ENCODE results near the gene COL4A4. TPM values are rescaled to one million over a fixed set of nuclear protein-coding genes. Genes with fewer than 3 reads are reported as not detected.
A peak's percentile ranks its signal among the peaks of the same experiment; 100 is the strongest.

The COL4A4 gene
- total and polyA plus RNA-seq, 3 experiments from 2014 or later: 0.08 TPM; not detected in 2

- CTCF ChIA-PET: no interaction called here
- Mint-ChIP-seq H3K4me3 (no peak overlapping the region), H3K4me1 (peaks cover 0 to 5% (median 3%) of the 10 kb centered on the region in 3 donors), H3K9me3 (peaks cover 0 to 2% (median 0%) of the 10 kb centered on the region in 5 donors), H3K27me3 (peaks cover 6 to 12% of the 10 kb centered on the region in 2 donors), H3K36me3 (no peaks in the 10 kb centered on the region), H3K27ac (no peak overlapping the region)
- Histone ChIP-seq H3K27me3 (ENCODE audit: insufficient read depth, low read length, poor library complexity, severe bottlenecking) (no peaks in the 10 kb centered on the region), H3K4me3 (ENCODE audit: low read length) (no peak overlapping the region), H3K27ac (ENCODE audit: low read depth, low read length) (no peak overlapping the region), H3K9me3 (ENCODE audit: low read length) (no peaks in the 10 kb centered on the region), H3K4me1 (ENCODE audit: insufficient read depth, low read length) (no peaks in the 10 kb centered on the region), H3K36me3 (ENCODE audit: insufficient read depth, low read length) (no peaks in the 10 kb centered on the region)
- POLR2A ChIA-PET: no interaction called here
- peak in 1 of 5 donors; percentile 2 for DNase-seq
Observed at GRCh38 chr2:227031379-227031778, 132.6 kb downstream of the COL4A4 start.

DNA sequence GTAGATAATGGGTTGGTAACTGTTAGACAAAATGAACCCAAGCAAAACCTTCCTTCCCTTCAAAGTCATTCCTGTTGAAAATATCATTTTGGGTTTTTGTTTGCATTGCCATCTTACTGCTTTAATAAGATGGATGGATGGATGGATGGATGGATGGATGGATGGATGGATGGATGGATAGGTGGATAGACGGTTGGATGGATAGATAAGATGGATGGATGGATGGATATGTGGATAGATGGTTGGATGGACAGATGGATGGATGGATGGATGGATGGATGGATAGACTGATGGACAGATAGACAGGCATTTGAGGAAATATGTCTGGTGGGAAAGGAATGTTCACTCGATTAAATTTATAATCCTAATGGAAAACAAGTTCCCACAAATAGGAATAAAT is 133.2 kb downstream of the COL4A4 start:
- no peak overlapping the region for H3K4me3 Mint-ChIP-seq
- peaks cover 0 to 5% (median 3%) of the 10 kb centered on the region in 3 donors for H3K4me1 Mint-ChIP-seq
- no peak overlapping the region for H3K27ac Mint-ChIP-seq
- H3K4me1 ChIP-seq (ENCODE audit: insufficient read depth, low read length): no peaks in the 10 kb centered on the region
- POLR2A ChIA-PET: no interaction called here
- CTCF ChIA-PET: no interaction called here
- H3K36me3 Mint-ChIP-seq: no peaks in the 10 kb centered on the region
- no peaks in the 10 kb centered on the region for H3K9me3 ChIP-seq (ENCODE audit: low read length)
- H3K4me3 ChIP-seq (ENCODE audit: low read length): no peak overlapping the region
- no peak overlapping the region for H3K27ac ChIP-seq (ENCODE audit: low read depth, low read length)
- no peaks in the 10 kb centered on the region for H3K27me3 ChIP-seq (ENCODE audit: insufficient read depth, low read length, poor library complexity, severe bottlenecking)
- H3K36me3 ChIP-seq (ENCODE audit: insufficient read depth, low read length): no peaks in the 10 kb centered on the region
- no peak for DNase-seq
- peaks cover 6 to 12% of the 10 kb centered on the region in 2 donors for H3K27me3 Mint-ChIP-seq
- peaks cover 0 to 2% (median 0%) of the 10 kb centered on the region in 5 donors for H3K9me3 Mint-ChIP-seq

- H3K4me3 Mint-ChIP-seq: no peak overlapping the region
- H3K4me1 ChIP-seq (ENCODE audit: insufficient read depth, low read length): no peaks in the 10 kb centered on the region
Observed at GRCh38 chr2:227029426-227030105, 134.4 kb downstream of the COL4A4 start.

GRCh38 chr2:227025510-227025909 is 138.5 kb downstream of the COL4A4 start:
- no peaks in the 10 kb centered on the region for H3K9me3 ChIP-seq (ENCODE audit: low read length)
- H3K36me3 ChIP-seq (ENCODE audit: insufficient read depth, low read length): no peaks in the 10 kb centered on the region
- no peak for DNase-seq
- no peak overlapping the region for H3K27ac Mint-ChIP-seq
- CTCF ChIA-PET: no interaction called here
- no peak overlapping the region for H3K27ac ChIP-seq (ENCODE audit: low read depth, low read length)
- no peaks in the 10 kb centered on the region for H3K4me1 ChIP-seq (ENCODE audit: insufficient read depth, low read length)
- no peaks in the 10 kb centered on the region for H3K36me3 Mint-ChIP-seq
- H3K4me3 ChIP-seq (ENCODE audit: low read length): no peak overlapping the region
- POLR2A ChIA-PET: no interaction called here
- peaks cover 0 to 2% (median 0%) of the 10 kb centered on the region in 5 donors for H3K9me3 Mint-ChIP-seq
- peaks cover 13 to 14% of the 10 kb centered on the region in 2 donors for H3K27me3 Mint-ChIP-seq
- H3K4me1 Mint-ChIP-seq: no peaks in the 10 kb centered on the region
- no peak overlapping the region for H3K4me3 Mint-ChIP-seq
- H3K27me3 ChIP-seq (ENCODE audit: insufficient read depth, low read length, poor library complexity, severe bottlenecking): no peaks in the 10 kb centered on the region

More at GRCh38 chr2:227029426-227030105, 134.4 kb downstream of the COL4A4 start:
- ChIA-PET CTCF (no interaction called here), POLR2A (no interaction called here)
- Histone ChIP-seq H3K27me3 (ENCODE audit: insufficient read depth, low read length, poor library complexity, severe bottlenecking) (no peaks in the 10 kb centered on the region), H3K36me3 (ENCODE audit: insufficient read depth, low read length) (no peaks in the 10 kb centered on the region), H3K4me3 (ENCODE audit: low read length) (no peak overlapping the region), H3K9me3 (ENCODE audit: low read length) (no peaks in the 10 kb centered on the region), H3K27ac (ENCODE audit: low read depth, low read length) (no peak overlapping the region)
- H3K27ac Mint-ChIP-seq: no peak overlapping the region
- peaks cover 6 to 8% of the 10 kb centered on the region in 2 donors for H3K27me3 Mint-ChIP-seq
- peaks cover 0 to 5% (median 3%) of the 10 kb centered on the region in 3 donors for H3K4me1 Mint-ChIP-seq
- no peak for DNase-seq
- H3K9me3 Mint-ChIP-seq: no peaks in the 10 kb centered on the region
- no peaks in the 10 kb centered on the region for H3K36me3 Mint-ChIP-seq

- CTCF ChIA-PET: no interaction called here
- Mint-ChIP-seq H3K27me3 (peaks cover 11 to 17% of the 10 kb centered on the region in 2 donors), H3K9me3 (peaks cover 0 to 3% (median 0%) of the 10 kb centered on the region in 5 donors), H3K4me3 (no peak overlapping the region), H3K36me3 (no peaks in the 10 kb centered on the region), H3K27ac (no peak overlapping the region), H3K4me1 (no peaks in the 10 kb centered on the region)
- no peaks in the 10 kb centered on the region for H3K9me3 ChIP-seq (ENCODE audit: low read length)
- no peak overlapping the region for H3K27ac ChIP-seq (ENCODE audit: low read depth, low read length)
- H3K4me1 ChIP-seq (ENCODE audit: insufficient read depth, low read length): no peaks in the 10 kb centered on the region
- POLR2A ChIA-PET: no interaction called here
- H3K36me3 ChIP-seq (ENCODE audit: insufficient read depth, low read length): no peaks in the 10 kb centered on the region
- H3K4me3 ChIP-seq (ENCODE audit: low read length): no peak overlapping the region
- DNase-seq: no peak
- H3K27me3 ChIP-seq (ENCODE audit: insufficient read depth, low read length, poor library complexity, severe bottlenecking): no peaks in the 10 kb centered on the region
Observed at GRCh38 chr2:227022608-227023007, 141.4 kb downstream of the COL4A4 start.

DNA sequence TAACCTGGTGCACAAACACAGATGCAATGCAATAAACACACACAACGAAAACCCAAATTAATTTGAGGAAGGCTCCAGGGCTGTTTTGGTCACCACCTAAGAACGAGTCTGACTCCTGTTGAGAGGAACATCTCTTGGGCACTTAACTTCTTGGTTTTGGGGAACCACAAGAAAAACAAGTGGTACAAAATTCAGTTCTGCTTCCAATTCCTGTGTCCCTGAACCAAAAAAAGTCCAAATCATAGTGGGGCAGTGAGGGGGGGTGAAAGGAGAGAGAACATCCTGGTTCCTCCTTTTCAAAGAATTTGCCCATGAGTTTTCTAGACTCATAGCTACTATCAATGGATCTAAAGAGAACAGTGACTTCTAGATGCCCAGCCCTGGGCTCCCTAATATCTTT is 143.6 kb downstream of the COL4A4 start:
- CTCF ChIA-PET: no interaction called here
- H3K36me3 Mint-ChIP-seq: no peaks in the 10 kb centered on the region

DNA sequence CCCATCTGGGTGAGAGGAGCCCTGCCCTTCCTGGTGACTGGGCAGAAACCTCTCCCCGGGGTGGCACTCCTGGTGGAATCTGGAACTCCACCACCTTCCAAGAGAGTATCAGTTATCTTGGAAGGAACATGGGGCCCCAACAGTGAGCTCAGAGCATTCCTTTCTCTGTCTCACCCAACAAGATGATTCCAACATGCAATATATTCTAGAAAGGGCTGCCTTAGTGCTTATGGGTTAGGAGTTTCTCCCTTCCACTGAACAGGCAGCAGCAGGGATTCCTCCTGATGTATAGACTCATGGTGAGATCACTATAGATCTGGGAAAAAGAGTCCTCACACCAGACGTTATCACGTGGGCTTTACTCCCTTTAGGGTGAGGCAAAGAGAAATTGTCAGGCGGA is 147.1 kb downstream of the COL4A4 start:
- Mint-ChIP-seq H3K36me3 (no peaks in the 10 kb centered on the region), H3K4me3 (no peak overlapping the region)
- CTCF ChIA-PET: no interaction called here

More for the DNA sequence above, 143.6 kb downstream of the COL4A4 start:
- Mint-ChIP-seq H3K27me3 (peaks cover 11 to 24% of the 10 kb centered on the region in 2 donors), H3K27ac (no peak overlapping the region), H3K4me3 (no peak overlapping the region), H3K9me3 (peaks cover 0 to 5% (median 0%) of the 10 kb centered on the region in 5 donors), H3K4me1 (no peaks in the 10 kb centered on the region)
- H3K27ac ChIP-seq (ENCODE audit: low read depth, low read length): no peak overlapping the region
- DNase-seq: no peak
- H3K9me3 ChIP-seq (ENCODE audit: low read length): no peaks in the 10 kb centered on the region
- no peaks in the 10 kb centered on the region for H3K4me1 ChIP-seq (ENCODE audit: insufficient read depth, low read length)
- H3K36me3 ChIP-seq (ENCODE audit: insufficient read depth, low read length): no peaks in the 10 kb centered on the region
- POLR2A ChIA-PET: no interaction called here
- H3K27me3 ChIP-seq (ENCODE audit: insufficient read depth, low read length, poor library complexity, severe bottlenecking): no peaks in the 10 kb centered on the region
- no peak overlapping the region for H3K4me3 ChIP-seq (ENCODE audit: low read length)

GRCh38 chr2:227013881-227014280 is 150.1 kb downstream of the COL4A4 start:
- Histone ChIP-seq H3K27me3 (ENCODE audit: insufficient read depth, low read length, poor library complexity, severe bottlenecking) (no peaks in the 10 kb centered on the region), H3K27ac (ENCODE audit: low read depth, low read length) (no peak overlapping the region), H3K4me1 (ENCODE audit: insufficient read depth, low read length) (no peaks in the 10 kb centered on the region), H3K4me3 (ENCODE audit: low read length) (no peak overlapping the region), H3K36me3 (ENCODE audit: insufficient read depth, low read length) (no peaks in the 10 kb centered on the region), H3K9me3 (ENCODE audit: low read length) (no peaks in the 10 kb centered on the region)
- Mint-ChIP-seq H3K36me3 (no peaks in the 10 kb centered on the region), H3K4me1 (no peaks in the 10 kb centered on the region), H3K9me3 (peaks cover 0 to 3% (median 0%) of the 10 kb centered on the region in 5 donors), H3K27me3 (peaks cover 8 to 19% of the 10 kb centered on the region in 2 donors), H3K27ac (no peak overlapping the region), H3K4me3 (peak overlapping the region in 1 of 7 donors; percentile 2)
- ChIA-PET POLR2A (no interaction called here), CTCF (no interaction called here)
- no peak for DNase-seq

More for the DNA sequence above, 147.1 kb downstream of the COL4A4 start:
- no peaks in the 10 kb centered on the region for H3K4me1 Mint-ChIP-seq
- H3K36me3 ChIP-seq (ENCODE audit: insufficient read depth, low read length): no peaks in the 10 kb centered on the region
- no peaks in the 10 kb centered on the region for H3K4me1 ChIP-seq (ENCODE audit: insufficient read depth, low read length)
- H3K9me3 ChIP-seq (ENCODE audit: low read length): no peaks in the 10 kb centered on the region
- H3K27me3 ChIP-seq (ENCODE audit: insufficient read depth, low read length, poor library complexity, severe bottlenecking): no peaks in the 10 kb centered on the region
- peaks cover 19 to 20% of the 10 kb centered on the region in 2 donors for H3K27me3 Mint-ChIP-seq
- H3K4me3 ChIP-seq (ENCODE audit: low read length): no peak overlapping the region
- H3K27ac Mint-ChIP-seq: peak overlapping the region in 1 of 8 donors; percentile 57
- POLR2A ChIA-PET: no interaction called here
- DNase-seq: no peak
- no peak overlapping the region for H3K27ac ChIP-seq (ENCODE audit: low read depth, low read length)
- H3K9me3 Mint-ChIP-seq: peaks cover 0 to 5% (median 0%) of the 10 kb centered on the region in 5 donors

Measured in CD8-positive, alpha-beta memory T cell (primary cell).